DLD1 (cell line): ENCODE measurements around the gene LRIG1.
"Not testable (repeated sequence)": the region's sequence is repeated elsewhere in the genome, so short reads cannot be mapped to it uniquely, and the experiment has no call there.

Experiments
- in situ Hi-C: cut with HindIII; loops from 2 replicates; pipeline ENCODE4 v1.10.0; 2017; ENCODE audit warnings: low sequenced_read_pairs

Gene LRIG1

GRCh38 chr3:66425576-66426114 lies 75.2 kb downstream of the LRIG1 start:
- in situ Hi-C loops = no loop called here

- in situ Hi-C loops = no loop called here
Measured at GRCh38 chr3:66425032-66425431, 75.8 kb downstream of the LRIG1 start.

DNA sequence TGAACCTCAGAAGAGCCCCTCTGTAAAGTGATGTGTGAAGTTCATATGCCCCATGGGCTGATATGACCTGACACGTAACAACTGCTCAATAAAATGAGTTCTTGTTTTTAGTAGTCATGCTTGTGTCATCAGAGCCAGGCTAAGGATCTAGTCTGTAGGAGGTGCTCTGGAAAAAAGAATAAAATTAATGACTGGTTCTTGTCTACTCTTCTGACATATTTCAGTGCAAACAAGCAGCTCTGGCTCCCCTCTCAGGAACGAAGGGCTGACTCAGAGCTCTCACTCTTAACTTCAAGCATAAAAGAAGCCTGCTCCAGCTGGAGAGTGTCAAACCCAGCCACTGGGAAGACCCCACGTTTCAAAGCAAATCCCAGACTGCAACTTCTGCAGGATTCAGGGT lies 77.0 kb downstream of the LRIG1 start:
- in situ Hi-C loops = no loop called here

DNA sequence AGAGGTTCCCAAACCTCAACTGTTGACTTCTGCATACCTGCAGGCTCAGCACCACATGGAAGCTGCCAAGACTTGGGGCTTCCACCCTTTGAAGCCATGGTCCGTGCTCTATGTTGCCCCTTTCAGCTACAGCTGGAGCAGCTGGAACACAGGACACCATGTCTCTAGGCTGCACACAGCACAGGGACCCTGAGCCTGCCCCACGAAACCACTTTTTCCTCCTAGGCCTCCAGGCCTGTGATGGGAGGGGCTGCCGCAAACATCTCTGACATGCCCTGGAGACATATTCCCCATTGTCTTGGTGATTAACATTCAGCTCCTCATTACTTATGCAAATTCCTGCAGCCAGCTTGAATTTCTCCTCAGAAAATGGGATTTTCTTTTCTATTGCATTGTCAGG lies 78.9 kb downstream of the LRIG1 start:
- in situ Hi-C loops = not testable (repeated sequence)

DNA sequence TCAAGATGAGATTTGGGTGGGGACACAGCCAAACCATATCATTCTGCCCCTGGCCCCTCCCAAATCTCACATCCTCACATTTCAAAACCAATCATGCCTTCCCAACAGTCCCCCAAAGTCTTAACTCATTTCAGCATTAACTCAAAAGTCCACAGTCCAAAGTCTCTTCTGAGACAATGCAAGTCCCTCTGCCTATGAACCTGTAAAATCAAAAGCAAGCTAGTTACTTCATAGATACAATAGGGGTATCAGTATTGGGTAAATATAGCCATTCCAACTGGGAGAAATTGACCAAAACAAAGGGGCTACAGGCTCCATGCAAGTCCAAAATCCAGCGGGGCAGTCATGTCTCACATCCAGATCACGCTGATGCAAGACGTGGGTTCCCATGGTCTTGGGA lies 79.7 kb downstream of the LRIG1 start:
- in situ Hi-C loops = not testable (repeated sequence)

- in situ Hi-C loops = no loop called here
Measured at GRCh38 chr3:66419036-66419435, 81.8 kb downstream of the LRIG1 start.

DNA sequence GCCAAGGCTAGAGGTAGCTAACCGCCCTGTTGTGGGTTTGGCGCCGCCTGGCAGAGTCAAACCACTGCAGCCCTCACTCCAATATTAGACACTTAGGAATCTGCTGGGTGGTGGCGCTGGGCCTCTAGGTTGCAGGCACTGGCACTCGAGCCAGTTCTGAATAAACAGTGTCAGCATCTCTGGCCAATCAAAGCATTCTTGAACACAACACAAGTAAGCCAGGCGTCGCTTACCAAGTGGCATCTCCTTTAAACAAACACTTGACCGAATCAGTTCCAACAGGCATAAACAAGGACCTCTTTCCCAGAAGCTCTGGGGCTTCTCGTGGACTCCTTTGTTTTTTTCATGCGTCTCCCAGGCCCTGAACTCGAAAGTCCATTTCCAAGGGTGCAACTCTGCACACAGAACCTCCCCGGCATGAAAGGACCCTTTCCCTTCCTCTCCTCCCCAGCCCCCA lies 82.3 kb downstream of the LRIG1 start:
- in situ Hi-C loops = no loop called here

- in situ Hi-C loops = no loop called here
Measured at GRCh38 chr3:66416556-66417304, 84.1 kb downstream of the LRIG1 start.

GRCh38 chr3:66415867-66416428 lies 84.9 kb downstream of the LRIG1 start:
- in situ Hi-C loops = no loop called here

DNA sequence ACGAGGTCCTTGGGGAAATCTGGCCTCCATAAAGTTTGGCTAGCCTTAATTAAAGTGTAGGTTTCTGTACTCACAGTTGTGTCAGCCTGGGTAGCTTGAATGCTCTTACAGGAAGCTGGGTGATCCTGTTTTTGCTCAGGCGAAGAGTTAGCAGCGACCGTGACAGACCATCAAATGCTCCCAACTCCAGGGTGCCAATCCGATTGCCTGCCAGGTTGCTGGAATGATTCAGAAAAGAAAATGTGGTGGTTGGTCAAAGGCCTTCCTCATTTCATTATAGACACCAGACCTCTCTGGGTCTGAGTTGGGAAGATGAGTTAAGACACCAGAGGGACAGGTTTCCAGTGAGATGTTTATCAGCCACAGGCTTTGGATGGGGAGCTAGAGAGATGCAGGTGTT lies 86.0 kb downstream of the LRIG1 start:
- in situ Hi-C loops = no loop called here

GRCh38 chr3:66413151-66413751 lies 87.6 kb downstream of the LRIG1 start:
- in situ Hi-C loops = no loop called here

DNA sequence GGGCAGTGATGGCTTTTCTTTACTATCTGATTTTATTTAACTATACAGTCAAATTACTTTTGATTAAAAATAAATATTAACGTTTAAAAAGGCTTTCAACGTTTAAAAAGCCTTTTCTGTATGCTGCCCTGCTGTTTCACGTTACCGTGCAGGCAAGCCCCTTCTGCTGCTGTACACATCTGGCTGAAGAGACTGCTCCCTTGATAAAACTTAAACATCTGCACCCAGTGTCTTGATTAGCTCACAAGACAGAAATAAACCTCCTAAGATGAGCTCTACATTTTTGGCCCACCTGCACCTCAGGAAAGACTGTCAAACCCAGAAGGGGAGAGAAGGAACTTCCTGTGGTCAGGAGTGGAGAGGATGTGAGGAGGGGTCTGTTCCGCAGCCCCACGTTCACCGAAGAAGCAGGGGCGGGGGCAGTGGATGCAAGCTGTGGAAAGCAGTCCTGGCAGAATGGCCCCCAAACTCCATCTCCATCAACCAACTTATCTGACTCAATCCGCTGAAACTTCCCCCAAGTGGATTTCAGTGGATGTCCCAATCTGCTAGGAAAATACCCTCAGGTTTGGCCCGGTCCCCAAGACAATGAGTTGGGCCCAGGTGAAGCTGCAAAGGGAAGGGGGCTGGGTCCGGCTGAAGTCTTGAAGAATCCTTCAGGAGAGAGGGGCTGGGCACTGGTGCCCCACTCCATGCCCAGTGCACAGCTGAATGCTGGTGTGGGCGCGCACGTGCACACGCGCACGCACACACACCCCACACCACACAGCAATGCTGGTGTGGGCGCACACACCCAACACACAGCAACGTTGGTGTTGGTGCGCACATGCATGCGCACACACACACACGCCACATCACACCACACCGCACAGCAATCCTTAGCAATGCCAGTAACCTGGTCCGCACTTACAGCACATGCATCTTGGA lies 88.6 kb downstream of the LRIG1 start:
- in situ Hi-C loops = no loop called here

- in situ Hi-C loops = no loop called here
Measured at GRCh38 chr3:66411474-66411873, 89.3 kb downstream of the LRIG1 start.

DNA sequence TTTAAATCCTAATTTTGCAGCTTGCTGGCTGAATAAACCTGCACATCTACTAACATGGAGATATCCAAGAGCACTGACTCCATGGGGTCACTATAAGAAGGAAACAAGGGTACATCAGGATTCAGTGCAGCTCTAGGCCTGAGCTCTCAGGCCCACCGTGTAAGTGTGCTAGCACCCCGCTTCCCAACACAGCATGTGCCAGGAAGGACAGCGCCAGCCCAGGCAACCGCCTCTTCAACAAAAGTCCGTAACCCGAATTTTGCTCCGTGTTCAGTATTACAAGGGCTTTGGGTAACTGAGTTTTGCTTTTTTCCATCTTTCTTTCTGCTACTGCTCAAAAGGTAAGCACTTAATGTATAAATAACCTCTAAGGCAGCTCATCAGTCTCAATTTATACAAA lies 89.8 kb downstream of the LRIG1 start:
- in situ Hi-C loops = no loop called here

GRCh38 chr3:66409771-66410754 lies 90.8 kb downstream of the LRIG1 start:
- in situ Hi-C loops = no loop called here

DNA sequence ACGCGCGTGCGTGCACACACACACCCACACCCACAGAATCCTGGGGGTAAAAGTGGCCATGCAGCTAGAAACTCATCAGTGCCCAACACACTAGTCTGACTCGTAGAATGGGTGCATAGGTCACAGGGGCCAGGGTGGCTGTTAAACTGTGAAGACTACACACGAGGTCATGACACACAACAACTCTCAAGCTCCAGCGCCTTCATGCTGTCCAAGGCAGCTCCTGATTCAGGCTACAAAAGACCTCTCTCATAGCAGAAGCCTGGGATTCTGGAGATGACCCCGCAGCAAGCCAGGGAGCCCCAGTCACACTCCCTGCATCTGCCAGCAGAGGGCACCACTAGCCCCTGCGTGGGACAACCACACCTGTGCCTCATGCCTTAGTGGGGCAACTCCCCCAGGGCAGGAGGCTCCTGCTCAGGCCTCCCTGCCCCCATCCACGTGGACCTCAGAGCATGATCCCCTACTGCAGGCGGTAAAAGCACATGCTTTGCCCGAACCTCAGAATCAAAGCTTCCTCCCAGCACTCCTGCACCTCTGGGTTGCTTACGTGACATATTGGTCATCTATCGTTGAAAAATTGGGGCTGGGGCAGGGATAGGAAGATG lies 93.1 kb downstream of the LRIG1 start:
- in situ Hi-C loops = no loop called here

- in situ Hi-C loops = no loop called here
Measured at GRCh38 chr3:66406831-66407610, 93.8 kb downstream of the LRIG1 start.

GRCh38 chr3:66406163-66406562 lies 94.7 kb downstream of the LRIG1 start:
- in situ Hi-C loops = no loop called here

- in situ Hi-C loops = no loop called here
Measured at GRCh38 chr3:66405701-66406091, 95.1 kb downstream of the LRIG1 start.
